HPDE6-E6E7 (cell line): ENCODE results near the gene HERPUD1.
"Not testable (repeated sequence)": the region's sequence is repeated elsewhere in the genome, so short reads cannot be mapped to it uniquely, and the experiment has no call there.

Source experiments
- DNase-seq: peaks from one replicate; pipeline ENCODE4 v3.0.0; 2011; ENCODE audit warnings: missing footprints; ENCODE audit errors: extremely low spot score

The HERPUD1 gene

GRCh38 chr16:56980201-56980535 is 48.2 kb downstream of the HERPUD1 start:
- no peak for DNase-seq

GRCh38 chr16:56980792-56981724 is 49.1 kb downstream of the HERPUD1 start:
- no peak for DNase-seq

GRCh38 chr16:56981729-56982271 is 49.9 kb downstream of the HERPUD1 start:
- no peak for DNase-seq

GRCh38 chr16:56982695-56983094 is 50.8 kb downstream of the HERPUD1 start:
- no peak for DNase-seq

DNA sequence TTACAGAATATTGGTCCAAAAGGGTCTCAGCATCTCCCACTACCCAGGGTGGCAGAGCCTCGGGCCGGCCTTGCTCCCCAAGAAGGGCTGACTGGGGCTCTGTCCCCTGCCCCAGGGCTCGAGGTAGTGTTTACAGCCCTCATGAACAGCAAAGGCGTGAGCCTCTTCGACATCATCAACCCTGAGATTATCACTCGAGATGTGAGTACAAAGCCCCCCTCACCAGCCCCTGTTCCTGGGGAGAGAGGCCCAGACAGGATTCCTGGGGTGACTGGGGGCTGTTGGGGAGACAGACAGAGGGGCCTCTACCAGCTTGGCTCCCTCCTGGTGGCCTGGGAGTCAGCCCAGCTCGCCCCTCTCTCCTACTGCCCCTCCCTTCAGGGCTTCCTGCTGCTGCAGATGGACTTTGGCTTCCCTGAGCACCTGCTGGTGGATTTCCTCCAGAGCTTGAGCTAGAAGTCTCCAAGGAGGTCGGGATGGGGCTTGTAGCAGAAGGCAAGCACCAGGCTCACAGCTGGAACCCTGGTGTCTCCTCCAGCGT is 51.3 kb downstream of the HERPUD1 start:
- no peak for DNase-seq

GRCh38 chr16:56984639-56985038 is 52.7 kb downstream of the HERPUD1 start:
- DNase-seq = no peak

DNA sequence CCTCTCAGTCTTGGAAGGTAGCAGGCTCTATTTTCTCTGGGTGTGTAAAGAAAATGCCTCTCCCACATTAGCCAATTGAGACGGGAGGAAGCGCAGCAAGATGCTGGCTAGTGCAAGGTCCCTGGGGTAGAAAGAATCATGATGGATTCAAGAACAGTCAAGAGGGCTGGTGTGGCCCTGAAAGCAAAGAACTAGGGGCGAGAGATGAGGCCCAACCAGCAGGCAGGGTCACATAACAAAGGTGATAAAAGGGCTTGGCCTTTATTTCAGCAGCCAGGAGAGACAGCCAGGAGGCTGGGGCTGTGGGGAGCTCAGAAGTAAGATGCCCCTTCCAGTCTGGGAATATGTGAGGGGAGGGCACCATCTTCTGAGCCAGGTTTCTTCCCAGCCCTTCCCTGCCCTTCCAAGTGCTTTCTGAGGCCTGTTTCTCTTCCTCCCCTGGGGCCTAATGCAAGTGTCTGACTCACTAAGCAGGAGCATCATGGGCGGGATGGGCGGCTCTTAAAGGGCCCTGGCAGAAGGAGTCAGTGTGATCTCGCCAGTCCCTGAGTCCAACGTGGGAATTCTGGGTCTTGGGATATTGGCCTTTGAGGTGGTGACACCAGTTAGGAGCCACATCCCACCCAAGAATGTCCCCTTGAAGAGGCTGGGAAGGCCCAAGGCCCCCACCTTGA is 53.5 kb downstream of the HERPUD1 start:
- peak; percentile 97 for DNase-seq

DNA sequence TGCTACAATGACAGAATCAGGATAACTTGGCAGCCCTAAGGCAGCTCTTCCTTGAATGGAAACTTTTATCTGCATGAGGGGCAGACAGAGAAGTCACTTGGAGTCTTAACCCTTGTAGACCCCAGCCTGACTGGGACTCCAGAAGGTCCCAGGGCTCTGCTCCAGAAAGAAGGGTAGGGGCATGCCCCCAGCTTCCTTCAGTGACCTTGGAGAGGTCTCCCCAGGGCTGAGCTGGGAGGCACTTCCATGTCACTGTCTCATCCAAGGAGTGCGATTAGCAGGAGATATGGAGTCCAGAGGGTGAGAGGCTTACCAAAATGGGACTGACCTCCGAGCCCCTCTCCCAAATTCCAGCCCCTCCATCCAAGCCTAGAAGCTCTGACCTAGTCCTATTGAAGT is 54.0 kb downstream of the HERPUD1 start:
- DNase-seq = no peak

DNA sequence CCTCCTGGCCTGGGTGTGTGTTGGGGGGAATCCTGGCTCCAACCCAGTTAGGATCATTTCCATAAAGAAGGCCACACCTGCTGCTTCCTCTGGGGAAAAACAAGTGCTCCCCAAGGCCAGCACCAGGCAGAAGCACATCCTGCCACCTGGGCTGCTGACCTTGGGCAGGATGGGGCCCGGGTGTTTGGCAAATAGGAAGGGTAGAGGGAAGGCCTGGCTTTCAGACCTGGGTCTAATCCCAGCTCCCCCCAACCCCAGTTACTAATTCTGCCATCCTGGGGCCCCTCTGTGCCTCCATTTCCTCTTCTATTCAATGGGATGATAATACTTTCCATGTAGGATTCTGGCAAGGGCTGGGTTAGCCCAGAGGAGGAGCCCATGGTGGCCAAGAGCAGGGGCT is 54.4 kb downstream of the HERPUD1 start:
- no peak for DNase-seq

DNA sequence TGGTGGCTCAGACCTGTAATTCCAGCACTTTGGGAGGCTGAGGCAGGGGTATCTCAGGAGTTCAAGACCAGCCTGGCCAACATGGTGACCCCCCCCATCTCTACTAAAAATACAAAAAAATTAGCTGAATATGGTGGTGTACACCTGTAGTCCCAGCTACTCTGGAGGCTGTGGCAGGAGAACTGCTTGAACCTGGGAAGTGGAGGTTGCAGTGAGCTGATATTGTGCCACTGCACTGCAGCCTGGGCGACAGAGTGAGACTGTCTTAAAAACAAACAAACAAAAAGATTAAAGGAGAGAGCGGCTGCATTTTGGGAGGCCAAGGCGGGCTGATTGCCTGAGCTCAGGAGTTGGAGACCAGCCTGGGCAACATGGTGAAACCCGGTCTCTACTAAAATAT is 55.0 kb downstream of the HERPUD1 start:
- DNase-seq = not testable (repeated sequence)

DNA sequence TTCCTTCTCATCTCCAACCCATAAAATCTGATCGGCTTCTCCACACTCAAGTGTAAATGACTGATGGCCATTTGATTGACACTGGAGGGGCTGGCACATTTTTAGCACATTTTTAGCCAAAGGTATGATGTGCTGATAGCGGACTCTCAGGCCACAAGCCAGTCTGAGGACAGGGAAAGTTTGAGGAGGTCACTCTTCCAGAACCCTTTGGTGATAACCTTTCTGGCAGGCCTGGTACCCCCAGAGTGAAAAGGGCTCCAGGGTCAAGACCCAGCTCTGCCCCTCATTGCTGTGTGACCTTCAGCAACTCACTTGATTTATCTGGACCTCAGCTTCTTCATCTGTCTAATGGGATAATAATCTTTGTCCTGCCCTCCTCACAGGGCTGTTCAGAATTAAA is 55.8 kb downstream of the HERPUD1 start:
- no peak for DNase-seq

GRCh38 chr16:56988161-56988947 is 56.4 kb downstream of the HERPUD1 start:
- DNase-seq = no peak

DNA sequence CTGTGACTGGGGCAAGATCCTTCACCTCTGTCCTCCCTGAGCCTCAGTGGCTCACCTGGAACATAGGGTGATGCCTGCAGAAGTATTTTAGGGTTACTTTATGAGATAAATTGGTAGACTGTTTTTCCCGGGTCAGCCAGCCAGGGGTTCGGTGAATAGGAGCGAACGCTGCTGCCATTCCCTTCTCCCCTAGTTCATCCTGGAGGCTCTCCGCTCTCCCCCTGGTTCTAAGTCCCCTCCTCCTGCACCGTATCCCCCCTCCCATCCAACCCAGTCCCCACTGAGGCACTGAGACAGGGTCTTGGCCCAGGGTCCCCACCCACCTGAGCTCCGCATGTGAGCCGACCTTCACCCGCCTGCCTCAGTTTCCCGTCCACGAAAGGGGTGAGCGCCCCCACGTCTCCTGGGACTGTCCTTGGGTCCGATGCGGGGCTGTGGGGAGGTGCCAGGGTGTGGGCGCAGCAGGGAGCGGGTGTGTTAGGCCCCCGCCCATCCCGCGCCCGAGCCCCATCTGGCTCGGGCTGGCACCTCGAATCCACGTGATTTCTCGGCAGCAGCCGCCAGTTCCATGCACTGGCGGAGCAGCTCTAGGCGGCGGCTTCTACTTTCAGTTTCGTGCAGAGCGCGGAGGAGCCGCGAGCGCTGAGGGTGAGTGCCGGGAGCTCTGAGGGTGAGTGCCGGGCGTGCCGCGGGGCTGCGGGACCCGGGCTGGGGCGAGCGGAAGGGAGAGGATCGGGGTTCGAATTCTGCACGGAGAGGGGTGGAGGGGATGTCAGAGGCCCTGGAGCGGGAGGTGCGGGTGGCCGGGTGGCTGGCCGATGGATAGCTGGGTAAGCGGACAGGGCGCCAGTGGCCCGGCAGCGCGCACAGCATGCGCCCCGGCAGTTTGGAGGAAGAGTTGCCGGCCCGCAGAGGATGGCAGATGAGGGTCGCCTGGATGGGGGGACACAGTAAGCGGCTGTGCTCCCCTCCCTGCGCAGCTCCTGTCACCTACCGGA is 57.3 kb downstream of the HERPUD1 start, which contains the start of gene NLRC5:
Gene NLRC5, plus strand, starts transcription at position 610 of the 998 bp plus-strand sequence. CDS start 31,156 bp downstream, outside the sequence.
- peak; percentile 97 for DNase-seq

- no peak for DNase-seq
Observed at GRCh38 chr16:56989988-56990387, 58.0 kb downstream of the HERPUD1 start.

GRCh38 chr16:56990407-56991286 is 58.7 kb downstream of the HERPUD1 start:
- no peak for DNase-seq

DNA sequence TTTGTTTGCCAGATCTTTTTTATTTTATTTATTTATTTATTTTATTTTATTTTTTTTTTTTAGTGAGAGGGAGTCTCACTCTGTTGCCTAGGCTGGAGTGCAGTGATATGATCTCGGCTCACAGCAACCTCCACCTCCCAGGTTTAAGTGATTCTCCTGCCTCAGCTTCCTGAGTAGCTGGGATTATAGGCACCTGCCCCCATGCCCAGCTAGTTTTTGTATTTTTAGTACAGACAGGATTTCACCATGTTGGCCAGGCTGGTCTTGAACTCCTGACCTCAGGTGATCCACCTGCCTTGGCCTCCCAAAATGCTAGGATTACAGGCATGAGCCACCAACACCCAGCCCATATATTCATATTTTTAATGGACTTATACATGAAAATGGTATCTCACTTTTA is 60.5 kb downstream of the HERPUD1 start:
- DNase-seq = not testable (repeated sequence)

GRCh38 chr16:56993204-56993603 is 61.3 kb downstream of the HERPUD1 start:
- no peak for DNase-seq

- DNase-seq = no peak
Observed at GRCh38 chr16:56994311-56994710, 62.4 kb downstream of the HERPUD1 start.
